SH-SY5Y (cell line): ENCODE measurements around the gene GPC5.

Experiments used
- GATA2 ChIP-seq: IDR thresholded peaks from 2 replicates; pipeline ENCODE4 v1.6.1; 2011; ENCODE audit warnings: mild to moderate bottlenecking, low read depth, low read length
- GATA3 ChIP-seq: IDR thresholded peaks from 2 replicates; pipeline ENCODE4 v1.6.1; 2011; ENCODE audit warnings: low read depth, mild to moderate bottlenecking, low read length, moderate library complexity

GRCh38 chr13:91721413-91721812 lies 323.0 kb downstream of the GPC5 start:
- TF ChIP-seq GATA2: no peak
- TF ChIP-seq GATA3: no peak
